Measurements from ENCODE around the gene RAI1.

The RAI1 gene

GRCh38 chr17:17767887-17768418 lies 86.7 kb downstream of the RAI1 start:
- TF ChIP-seq, protein P1, sequence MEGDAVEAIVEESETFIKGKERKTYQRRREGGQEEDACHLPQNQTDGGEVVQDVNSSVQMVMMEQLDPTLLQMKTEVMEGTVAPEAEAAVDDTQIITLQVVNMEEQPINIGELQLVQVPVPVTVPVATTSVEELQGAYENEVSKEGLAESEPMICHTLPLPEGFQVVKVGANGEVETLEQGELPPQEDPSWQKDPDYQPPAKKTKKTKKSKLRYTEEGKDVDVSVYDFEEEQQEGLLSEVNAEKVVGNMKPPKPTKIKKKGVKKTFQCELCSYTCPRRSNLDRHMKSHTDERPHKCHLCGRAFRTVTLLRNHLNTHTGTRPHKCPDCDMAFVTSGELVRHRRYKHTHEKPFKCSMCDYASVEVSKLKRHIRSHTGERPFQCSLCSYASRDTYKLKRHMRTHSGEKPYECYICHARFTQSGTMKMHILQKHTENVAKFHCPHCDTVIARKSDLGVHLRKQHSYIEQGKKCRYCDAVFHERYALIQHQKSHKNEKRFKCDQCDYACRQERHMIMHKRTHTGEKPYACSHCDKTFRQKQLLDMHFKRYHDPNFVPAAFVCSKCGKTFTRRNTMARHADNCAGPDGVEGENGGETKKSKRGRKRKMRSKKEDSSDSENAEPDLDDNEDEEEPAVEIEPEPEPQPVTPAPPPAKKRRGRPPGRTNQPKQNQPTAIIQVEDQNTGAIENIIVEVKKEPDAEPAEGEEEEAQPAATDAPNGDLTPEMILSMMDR (IDR thresholded peaks at IDR 0.05) = no peak

GRCh38 chr17:17768424-17769088 lies 87.3 kb downstream of the RAI1 start:
- TF ChIP-seq, protein P1 (IDR thresholded peaks at IDR 0.05) = no peak

DNA sequence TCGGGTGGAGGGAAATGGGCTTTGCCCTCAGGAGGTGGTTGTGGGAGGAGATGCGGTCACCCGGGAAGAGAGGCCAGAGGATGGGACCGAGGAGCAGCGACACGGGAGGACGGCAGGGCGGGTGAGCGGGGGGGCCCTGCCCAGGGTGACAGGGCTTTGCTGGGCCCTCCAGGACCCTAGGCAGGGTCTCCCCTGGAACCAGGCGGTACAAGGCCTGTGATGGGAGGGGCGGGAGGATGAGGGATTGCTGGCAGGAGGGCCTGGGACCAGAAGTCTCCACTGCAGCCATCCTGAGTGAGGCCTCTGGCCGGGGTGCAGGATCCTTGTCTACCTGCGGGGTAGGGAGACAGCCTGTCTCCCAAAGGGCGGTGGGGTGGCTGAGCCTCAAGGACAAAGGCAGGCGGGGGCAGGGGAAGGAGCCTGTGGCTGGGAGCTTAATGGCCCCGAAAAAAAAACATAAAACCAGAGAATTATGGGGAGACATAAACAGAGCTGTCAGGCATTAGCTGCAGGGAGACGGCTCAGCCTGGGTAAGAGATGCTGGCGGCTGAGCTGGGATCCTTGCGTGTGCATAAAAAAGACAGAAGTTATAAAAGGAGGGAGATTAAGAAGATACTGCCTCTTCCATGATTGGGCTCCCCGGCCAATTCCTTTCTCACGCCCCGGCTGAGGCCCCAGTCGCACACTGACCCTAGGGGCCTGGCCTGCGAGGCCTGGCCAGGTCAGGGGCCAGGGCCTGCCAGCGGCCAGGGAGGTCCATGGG lies 88.8 kb downstream of the RAI1 start:
- TF ChIP-seq, protein P1 (IDR thresholded peaks at IDR 0.05) = no peak

- TF ChIP-seq, protein P1 (IDR thresholded peaks at IDR 0.05) = no peak
Measured at GRCh38 chr17:17770632-17771044, 89.4 kb downstream of the RAI1 start.

GRCh38 chr17:17771498-17772201 lies 90.4 kb downstream of the RAI1 start:
- TF ChIP-seq, protein P1 (IDR thresholded peaks at IDR 0.05) = no peak

GRCh38 chr17:17772231-17772630 lies 91.0 kb downstream of the RAI1 start:
- TF ChIP-seq, protein P1 (IDR thresholded peaks at IDR 0.05) = no peak

Data from LNCAP (cell line).